ENCODE measurements around the gene RAB11FIP4. TPM values are rescaled to one million over a fixed set of nuclear protein-coding genes. Genes with fewer than 3 reads are reported as not detected.

The RAB11FIP4 gene
- total RNA-seq, 1 experiment from 2014 or later: 2.5 TPM

DNA sequence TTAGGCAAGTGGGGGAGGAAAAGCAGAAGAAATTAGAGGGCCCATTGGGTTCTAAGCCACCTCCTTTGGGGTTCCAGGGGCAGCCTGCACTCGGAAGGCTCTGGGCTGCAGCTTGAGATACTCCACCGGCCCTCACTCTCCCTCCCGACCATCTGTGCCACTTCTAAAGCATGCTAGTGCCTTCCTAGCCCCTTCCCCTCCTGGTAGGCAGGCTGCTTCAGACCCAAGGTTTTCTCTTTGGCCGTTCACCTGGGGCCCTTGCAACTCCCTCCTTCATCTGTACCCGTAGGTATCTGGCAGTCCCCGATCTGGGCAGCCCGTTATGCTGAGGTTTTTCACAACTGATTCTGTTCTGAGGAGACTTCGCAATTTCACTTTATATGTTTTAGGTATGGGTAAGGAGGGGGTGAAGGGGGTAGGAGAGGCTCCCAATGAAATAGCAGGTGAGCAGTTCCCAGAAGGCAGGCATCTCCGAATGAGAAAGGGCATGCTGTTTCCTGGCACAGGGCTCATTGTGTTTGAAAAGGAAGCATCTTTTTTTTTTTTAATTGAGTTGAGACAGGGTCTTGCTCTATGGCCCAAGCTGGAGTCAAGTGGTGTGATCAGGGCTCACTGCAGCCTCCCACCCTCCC lies 98.7 kb downstream of the RAB11FIP4 start:
- peaks cover 45% of the 10 kb centered on the region for H3K27me3 ChIP-seq (replicated peaks)
- no peak overlapping the region for H3K4me3 ChIP-seq
- no peaks in the 10 kb centered on the region for H3K9me3 ChIP-seq (replicated peaks)
- DNase-seq (ENCODE audit: low read depth in 1 of 2, low spot score in 2 of 2): no peak
- peaks cover 16% of the 10 kb centered on the region for H3K4me1 ChIP-seq (replicated peaks)
- H3K36me3 ChIP-seq: no peaks in the 10 kb centered on the region
- no peak overlapping the region for H3K27ac ChIP-seq

GRCh38 chr17:31490671-31491375 lies 99.3 kb downstream of the RAB11FIP4 start:
- H3K27me3 ChIP-seq (replicated peaks): peaks cover 41% of the 10 kb centered on the region
- peaks cover 16% of the 10 kb centered on the region for H3K4me1 ChIP-seq (replicated peaks)
- H3K36me3 ChIP-seq: no peaks in the 10 kb centered on the region
- H3K27ac ChIP-seq: no peak overlapping the region
- no peak overlapping the region for H3K4me3 ChIP-seq
- no peak for DNase-seq (ENCODE audit: low read depth in 1 of 2, low spot score in 2 of 2)
- H3K9me3 ChIP-seq (replicated peaks): no peaks in the 10 kb centered on the region

DNA sequence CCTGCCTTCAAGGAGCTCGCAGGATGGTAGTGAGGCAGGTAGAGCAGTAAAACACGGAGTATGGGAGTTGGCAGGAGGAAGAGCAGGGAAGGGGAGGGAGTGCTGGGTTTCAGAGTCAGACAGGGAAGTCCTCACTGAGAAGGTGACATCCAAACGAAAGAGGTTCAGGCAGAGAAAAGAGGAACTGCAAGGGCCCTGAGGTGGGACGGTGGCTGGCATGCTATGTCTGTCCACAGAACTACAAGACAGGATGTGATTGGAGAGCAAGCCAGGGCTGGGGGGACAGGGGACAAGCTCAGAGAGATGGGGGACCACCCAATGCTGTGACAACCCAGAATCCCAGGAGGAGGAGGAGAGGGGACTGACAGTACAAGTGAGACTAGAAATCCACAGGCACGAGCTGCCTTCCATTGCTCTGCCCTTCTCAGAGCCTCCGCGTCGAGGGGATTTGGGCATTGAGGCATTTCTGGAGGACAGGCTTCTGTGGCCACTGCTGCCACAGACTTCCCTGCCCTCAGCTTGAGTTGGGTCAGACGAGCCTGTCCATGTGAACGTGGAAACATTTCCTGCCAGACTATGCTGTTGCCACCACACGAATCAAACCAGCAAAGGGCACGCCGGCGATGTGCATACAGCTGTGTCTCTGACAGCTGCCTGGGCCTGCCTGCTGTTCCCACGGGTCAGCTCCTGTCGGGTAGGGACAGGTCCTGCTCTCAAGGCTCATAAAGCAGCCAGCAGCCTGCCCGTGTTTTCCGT lies 100.1 kb downstream of the RAB11FIP4 start:
- Histone ChIP-seq H3K27ac (no peak overlapping the region), H3K9me3 (replicated peaks) (no peaks in the 10 kb centered on the region), H3K4me3 (no peak overlapping the region), H3K4me1 (replicated peaks) (peaks cover 16% of the 10 kb centered on the region), H3K27me3 (replicated peaks) (peaks cover 39% of the 10 kb centered on the region), H3K36me3 (no peaks in the 10 kb centered on the region)
- no peak for DNase-seq (ENCODE audit: low read depth in 1 of 2, low spot score in 2 of 2)

DNA sequence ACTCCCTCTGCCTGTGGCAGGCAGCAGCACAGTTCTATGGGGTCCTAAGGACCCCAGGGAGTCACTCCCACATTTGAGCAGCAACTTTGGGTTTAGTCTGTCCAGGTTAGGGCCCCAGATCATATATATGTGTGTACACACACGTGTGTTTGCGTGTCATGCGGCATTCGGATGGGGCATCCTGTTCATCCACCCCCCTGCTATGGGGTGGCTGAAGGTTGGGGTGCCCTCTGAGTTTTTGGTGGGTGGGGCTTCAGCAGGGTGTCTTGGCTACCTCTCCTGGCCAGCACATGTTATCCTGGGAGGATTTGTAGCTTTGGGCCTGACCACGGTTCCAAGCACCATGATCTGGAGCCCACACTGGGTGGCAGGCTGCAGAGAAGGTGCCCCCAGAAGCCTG lies 100.7 kb downstream of the RAB11FIP4 start:
- no peak overlapping the region for H3K4me3 ChIP-seq
- no peak overlapping the region for H3K27ac ChIP-seq
- peaks cover 36% of the 10 kb centered on the region for H3K27me3 ChIP-seq (replicated peaks)
- H3K9me3 ChIP-seq (replicated peaks): no peaks in the 10 kb centered on the region
- no peak for DNase-seq (ENCODE audit: low read depth in 1 of 2, low spot score in 2 of 2)
- H3K36me3 ChIP-seq: no peaks in the 10 kb centered on the region
- H3K4me1 ChIP-seq (replicated peaks): peaks cover 16% of the 10 kb centered on the region

DNA sequence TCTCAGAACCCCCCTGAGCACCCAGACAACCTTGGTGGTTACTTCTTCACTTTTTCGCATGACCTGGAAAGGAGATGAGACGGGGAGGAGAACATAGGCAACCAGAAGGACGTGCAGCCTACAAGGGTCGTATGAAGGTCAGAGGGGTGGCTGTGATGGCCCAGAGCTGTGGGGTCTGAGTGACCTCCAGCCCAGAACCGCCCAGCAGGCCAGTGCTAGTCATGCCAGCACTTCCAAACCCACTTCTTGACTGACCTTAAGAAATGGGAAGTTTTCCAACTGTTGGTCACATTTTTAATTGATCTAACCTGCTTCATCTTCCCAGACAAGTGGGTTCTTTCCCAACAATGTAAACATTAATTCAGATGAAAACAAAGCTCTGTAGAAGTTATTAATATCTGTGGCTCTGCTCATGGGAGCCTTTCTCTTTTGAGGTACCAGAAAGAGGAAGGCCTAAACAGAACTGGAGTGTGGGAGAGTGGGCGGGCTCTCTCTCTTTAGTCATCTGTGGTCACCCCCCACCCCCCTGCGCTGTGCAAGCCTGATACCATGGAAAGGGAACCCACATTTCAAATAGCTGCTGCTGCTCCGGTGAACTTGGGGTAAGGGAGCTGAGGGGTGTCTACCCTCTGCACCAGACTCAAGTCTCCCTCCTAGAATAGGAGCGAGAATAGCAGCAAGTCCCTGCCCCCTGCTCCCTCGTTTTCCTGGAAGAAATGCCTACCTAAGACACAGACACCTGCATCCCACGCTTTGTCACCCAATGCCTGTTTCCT lies 101.6 kb downstream of the RAB11FIP4 start:
- peaks cover 9% of the 10 kb centered on the region for H3K4me1 ChIP-seq (replicated peaks)
- no peak for DNase-seq (ENCODE audit: low read depth in 1 of 2, low spot score in 2 of 2)
- H3K4me3 ChIP-seq: no peak overlapping the region
- H3K27me3 ChIP-seq (replicated peaks): peaks cover 29% of the 10 kb centered on the region
- H3K36me3 ChIP-seq: no peaks in the 10 kb centered on the region
- no peaks in the 10 kb centered on the region for H3K9me3 ChIP-seq (replicated peaks)
- H3K27ac ChIP-seq: no peak overlapping the region

GRCh38 chr17:31493656-31494155 lies 102.2 kb downstream of the RAB11FIP4 start:
- Histone ChIP-seq H3K9me3 (replicated peaks) (no peaks in the 10 kb centered on the region), H3K4me3 (no peak overlapping the region), H3K27ac (no peak overlapping the region), H3K27me3 (replicated peaks) (peaks cover 23% of the 10 kb centered on the region), H3K36me3 (no peaks in the 10 kb centered on the region), H3K4me1 (replicated peaks) (peaks cover 3% of the 10 kb centered on the region)
- DNase-seq (ENCODE audit: low read depth in 1 of 2, low spot score in 2 of 2): no peak

DNA sequence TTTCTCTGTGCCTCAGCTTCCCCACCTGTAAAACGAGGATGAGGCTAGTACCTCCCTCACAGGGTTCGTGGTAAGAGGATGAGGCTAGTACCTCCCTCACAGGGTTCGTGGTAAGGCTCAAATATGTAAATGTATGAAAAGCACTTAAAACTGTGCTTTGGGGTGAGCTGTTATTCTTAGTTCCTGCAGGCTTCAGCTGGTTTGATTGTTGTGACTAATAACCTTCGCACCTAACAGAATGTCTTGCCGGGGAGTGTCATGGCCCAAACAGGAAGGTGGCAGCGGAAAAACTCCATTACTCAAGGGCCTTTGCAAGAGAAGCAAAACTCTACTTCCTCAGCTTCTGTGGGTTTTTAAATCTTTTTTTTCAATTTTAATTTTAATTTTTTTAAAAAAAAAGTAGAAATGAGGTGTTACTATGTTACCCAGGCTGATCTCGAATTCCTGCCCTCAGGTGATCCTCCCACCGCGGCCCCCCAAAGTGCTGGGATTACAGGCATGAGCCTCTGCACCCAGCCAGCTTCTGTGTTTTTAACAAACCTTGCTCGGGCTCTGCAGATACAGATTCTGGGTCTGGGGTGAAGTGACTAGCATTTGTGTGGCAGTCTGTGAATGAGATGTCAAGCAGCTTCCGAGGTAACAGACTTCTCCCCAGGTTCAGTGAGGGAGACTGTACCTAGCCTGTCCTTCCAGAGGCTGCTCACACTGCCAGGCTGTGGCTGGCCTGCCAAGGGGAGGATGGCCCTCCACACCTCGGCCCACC lies 103.0 kb downstream of the RAB11FIP4 start:
- Histone ChIP-seq H3K4me1 (replicated peaks) (no peaks in the 10 kb centered on the region), H3K4me3 (no peak overlapping the region), H3K36me3 (no peaks in the 10 kb centered on the region), H3K9me3 (replicated peaks) (no peaks in the 10 kb centered on the region), H3K27me3 (replicated peaks) (peaks cover 15% of the 10 kb centered on the region), H3K27ac (no peak overlapping the region)
- no peak for DNase-seq (ENCODE audit: low read depth in 1 of 2, low spot score in 2 of 2)

- Histone ChIP-seq H3K4me3 (no peak overlapping the region), H3K27me3 (replicated peaks) (peaks cover 9% of the 10 kb centered on the region), H3K36me3 (no peaks in the 10 kb centered on the region), H3K27ac (no peak overlapping the region), H3K4me1 (replicated peaks) (peaks cover 2% of the 10 kb centered on the region), H3K9me3 (replicated peaks) (no peaks in the 10 kb centered on the region)
- no peak for DNase-seq (ENCODE audit: low read depth in 1 of 2, low spot score in 2 of 2)
Measured at GRCh38 chr17:31495022-31495885, 103.8 kb downstream of the RAB11FIP4 start.

- Histone ChIP-seq H3K27ac (no peak overlapping the region), H3K36me3 (no peaks in the 10 kb centered on the region), H3K9me3 (replicated peaks) (no peaks in the 10 kb centered on the region), H3K4me1 (replicated peaks) (peaks cover 6% of the 10 kb centered on the region), H3K27me3 (replicated peaks) (peaks cover 12% of the 10 kb centered on the region), H3K4me3 (no peak overlapping the region)
- no peak for DNase-seq (ENCODE audit: low read depth in 1 of 2, low spot score in 2 of 2)
Measured at GRCh38 chr17:31496097-31496496, 104.6 kb downstream of the RAB11FIP4 start.

GRCh38 chr17:31496601-31497000 lies 105.1 kb downstream of the RAB11FIP4 start:
- Histone ChIP-seq H3K9me3 (replicated peaks) (no peaks in the 10 kb centered on the region), H3K27ac (no peak overlapping the region), H3K4me3 (no peak overlapping the region), H3K36me3 (no peaks in the 10 kb centered on the region), H3K4me1 (replicated peaks) (peaks cover 6% of the 10 kb centered on the region), H3K27me3 (replicated peaks) (peaks cover 12% of the 10 kb centered on the region)
- DNase-seq (ENCODE audit: low read depth in 1 of 2, low spot score in 2 of 2): no peak

DNA sequence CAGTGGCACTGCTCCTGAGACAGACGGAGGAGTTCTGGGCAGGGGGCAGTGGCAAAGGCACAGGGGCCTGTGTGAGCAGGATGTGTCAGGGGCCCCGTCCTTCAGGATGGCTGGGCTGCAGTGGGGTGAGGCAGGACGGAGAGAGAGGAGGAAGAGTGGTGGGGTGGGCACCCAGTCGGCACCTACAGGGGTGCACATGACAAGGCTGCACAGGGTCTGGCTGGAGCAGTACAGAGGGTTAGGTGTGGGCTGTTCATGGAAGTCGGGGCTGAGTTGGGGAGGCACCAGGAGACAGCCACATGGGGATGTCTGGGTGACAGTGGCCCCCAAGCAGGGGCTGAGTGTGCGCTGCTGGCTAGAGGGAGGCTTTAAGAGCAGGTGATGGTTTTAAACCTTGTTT lies 106.0 kb downstream of the RAB11FIP4 start:
- Histone ChIP-seq H3K27ac (no peak overlapping the region), H3K27me3 (replicated peaks) (peaks cover 12% of the 10 kb centered on the region), H3K9me3 (replicated peaks) (no peaks in the 10 kb centered on the region), H3K4me1 (replicated peaks) (peaks cover 6% of the 10 kb centered on the region), H3K36me3 (no peaks in the 10 kb centered on the region), H3K4me3 (no peak overlapping the region)
- no peak for DNase-seq (ENCODE audit: low read depth in 1 of 2, low spot score in 2 of 2)

Measured in SJSA1 (cell line).